ENCODE measurements around the gene ADCY6. TPM values are rescaled to one million over a fixed set of nuclear protein-coding genes. Genes with fewer than 3 reads are reported as not detected.

The ADCY6 gene
- polyA plus RNA-seq (2011; rRNA removed) (27.8 and 37.9 TPM in 2 replicates), polyA minus RNA-seq (2011; rRNA and poly(A)+ RNA removed) (26.1 and 54.9 TPM in 2 replicates)

- ChIA-PET POLR2A (interaction anchor here (0.6 to 0.9 kb wide), 2 partner anchors 26 to 27 kb away, joined by 5 to 6 read pairs; no protein-coding TSS in a partner anchor), CTCF (interaction anchor here (1.0 to 13.2 kb wide), 5 partner anchors 18 to 189 kb away, joined by 3 to 226 read pairs (median 3); partner anchors contain the start of gene WNT1)
- no peak for TF ChIP-seq CTCF (IDR thresholded peaks at IDR 0.05; ENCODE audit: insufficient read depth, low read depth, low read length)
- Histone ChIP-seq H3K36me3 (ENCODE audit: control insufficient read depth, insufficient read depth, low read length) (no peaks in the 10 kb centered on the region), H3K4me3 (ENCODE audit: low read depth, low read length) (peak within 1 kb of the TSS; percentile 90), H3K27me3 (ENCODE audit: control insufficient read depth, insufficient read depth, low read length) (no peaks in the 10 kb centered on the region)
- no peak for DNase-seq (ENCODE audit: low read depth)
Measured at GRCh38 chr12:48788854-48789775, at the start of gene ADCY6. ADCY6 (minus strand) TSS chr12:48789089; CDS start chr12:48783434, 5,655 bp downstream.

- TF ChIP-seq CTCF (IDR thresholded peaks at IDR 0.05; ENCODE audit: insufficient read depth, low read depth, low read length), result no peak
- CTCF ChIA-PET, result interaction anchor here (1.3 kb wide), 1 partner anchor 15 kb away, joined by 5 read pairs; no protein-coding TSS in a partner anchor
- POLR2A ChIA-PET, result no interaction called here
Measured at GRCh38 chr12:48838048-48838447, 49.2 kb upstream of the ADCY6 start.

GRCh38 chr12:48832321-48833060, 43.6 kb upstream of the ADCY6 start:
- no peak for DNase-seq (ENCODE audit: low read depth)
- TF ChIP-seq CTCF (IDR thresholded peaks at IDR 0.05; ENCODE audit: insufficient read depth, low read depth, low read length), result no peak

More at GRCh38 chr12:48838048-48838447, 49.2 kb upstream of the ADCY6 start:
- no peak for DNase-seq (ENCODE audit: low read depth)
- no peaks in the 10 kb centered on the region for H3K27me3 ChIP-seq (ENCODE audit: control insufficient read depth, insufficient read depth, low read length)
- no peak overlapping the region for H3K4me3 ChIP-seq (ENCODE audit: low read depth, low read length)
- H3K36me3 ChIP-seq (ENCODE audit: control insufficient read depth, insufficient read depth, low read length), result peaks cover 37% of the 10 kb centered on the region

GRCh38 chr12:48831257-48831656, 42.4 kb upstream of the ADCY6 start:
- Histone ChIP-seq H3K27me3 (ENCODE audit: control insufficient read depth, insufficient read depth, low read length) (no peaks in the 10 kb centered on the region), H3K4me3 (ENCODE audit: low read depth, low read length) (no peak overlapping the region), H3K36me3 (ENCODE audit: control insufficient read depth, insufficient read depth, low read length) (peaks cover 57% of the 10 kb centered on the region)
- no peak for TF ChIP-seq CTCF (IDR thresholded peaks at IDR 0.05; ENCODE audit: insufficient read depth, low read depth, low read length)
- DNase-seq (ENCODE audit: low read depth), result no peak
- ChIA-PET POLR2A (no interaction called here), CTCF (interaction anchor here (4.8 to 4.9 kb wide), 2 partner anchors 16 to 21 kb away, joined by 17 to 18 read pairs; partner anchors contain the start of gene DDX23)

More at GRCh38 chr12:48832321-48833060, 43.6 kb upstream of the ADCY6 start:
- Histone ChIP-seq H3K27me3 (ENCODE audit: control insufficient read depth, insufficient read depth, low read length) (no peaks in the 10 kb centered on the region), H3K36me3 (ENCODE audit: control insufficient read depth, insufficient read depth, low read length) (peaks cover 57% of the 10 kb centered on the region), H3K4me3 (ENCODE audit: low read depth, low read length) (no peak overlapping the region)
- CTCF ChIA-PET, result interaction anchor here (0.7 to 4.8 kb wide), 4 partner anchors 18 to 58 kb away, joined by 3 to 18 read pairs (median 4); no protein-coding TSS in a partner anchor
- POLR2A ChIA-PET, result no interaction called here

Data from BJ (cell line).